ENCODE data around the gene FBXO31.

GRCh38 chr16:87288753-87289362 is 94.7 kb downstream of the FBXO31 start:
- TF ChIP-seq POLR2A (IDR thresholded peaks at IDR 0.05) (no peak), CTCF (IDR thresholded peaks at IDR 0.05 in 4 of 5, conservative IDR thresholded peaks at IDR 0.05 in 1 of 5) (no peak)

All from gastrocnemius medialis (tissue), 4 donors.